GM23248 (cell line): ENCODE results near the gene ABCD2. TPM values are rescaled to one million over a fixed set of nuclear protein-coding genes. Genes with fewer than 3 reads are reported as not detected.
"Not testable (repeated sequence)": the region's sequence is repeated elsewhere in the genome, so short reads cannot be mapped to it uniquely, and the experiment has no call there.

Source experiments
- DNase-seq: peaks from one replicate; pipeline ENCODE4 v3.0.0-alpha.2; 2015
- H2AFZ ChIP-seq: fragments of 200-600 bp; sonication (generic); 2 replicates; pipeline ENCODE4 v1.6.1; 2016; ENCODE audit warnings: antibody characterized with exemption
- H3F3A ChIP-seq: fragments of 200-600 bp; sonication (generic); 2 replicates; pipeline ENCODE4 v1.6.1; 2016; ENCODE audit warnings: mild to moderate bottlenecking, antibody characterized with exemption, mixed run types; ENCODE audit not compliant: insufficient read depth
- H3K27ac ChIP-seq: fragments of 200-600 bp; sonication (generic); 2 replicates; pipeline ENCODE4 v1.5.1; 2016; ENCODE audit warnings: mild to moderate bottlenecking
- H3K27me3 ChIP-seq: fragments of 200-600 bp; sonication (generic); replicated peaks from 2 replicates; pipeline ENCODE4 v1.6.1; 2016; ENCODE audit warnings: mild to moderate bottlenecking; ENCODE audit not compliant: insufficient read depth
- H3K36me3 ChIP-seq: fragments of 200-600 bp; sonication (generic); 2 replicates; pipeline ENCODE4 v1.6.1; 2016; ENCODE audit warnings: low read depth, mild to moderate bottlenecking
- H3K4me1 ChIP-seq: fragments of 200-600 bp; sonication (generic); 2 replicates; pipeline ENCODE4 v1.6.1; 2016; ENCODE audit warnings: mild to moderate bottlenecking; ENCODE audit not compliant: insufficient read depth
- H3K4me2 ChIP-seq: fragments of 200-600 bp; sonication (generic); one replicate; pipeline ENCODE4 v1.6.1; 2016; ENCODE audit warnings: mild to moderate bottlenecking; ENCODE audit not compliant: unreplicated experiment
- H3K4me3 ChIP-seq: fragments of 200-600 bp; sonication (generic); 2 replicates; pipeline ENCODE4 v1.5.1; 2016; ENCODE audit warnings: mild to moderate bottlenecking
- H3K79me2 ChIP-seq: fragments of 200-600 bp; sonication (generic); 2 replicates; pipeline ENCODE4 v1.6.1; 2016; ENCODE audit warnings: mild to moderate bottlenecking; ENCODE audit not compliant: insufficient read depth
- H3K9ac ChIP-seq: fragments of 200-600 bp; sonication (generic); 2 replicates; pipeline ENCODE4 v1.6.1; 2016; ENCODE audit warnings: mild to moderate bottlenecking
- H3K9me2 ChIP-seq: fragments of 200-600 bp; sonication (generic); 2 replicates; pipeline ENCODE4 v1.6.1; 2016; ENCODE audit warnings: mixed run types, mild to moderate bottlenecking, moderate library complexity; ENCODE audit not compliant: insufficient read depth
- H3K9me3 ChIP-seq: fragments of 200-600 bp; sonication (generic); one replicate; pipeline ENCODE4 v1.6.1; 2017; ENCODE audit warnings: low read depth
- H4K20me1 ChIP-seq: fragments of 200-600 bp; sonication (generic); 2 replicates; pipeline ENCODE4 v1.6.0; 2016; ENCODE audit not compliant: insufficient read depth
- EZH2 ChIP-seq: fragments of 200-600 bp; sonication (generic); IDR thresholded peaks from 2 replicates; pipeline ENCODE4 v1.6.1; 2018; ENCODE audit warnings: antibody characterized with exemption, mild to moderate bottlenecking; ENCODE audit not compliant: insufficient read depth, poor library complexity, severe bottlenecking
- EZH2phosphoT487 ChIP-seq: fragments of 200-600 bp; sonication (generic); IDR thresholded peaks from 2 replicates; pipeline ENCODE4 v1.6.1; 2018; ENCODE audit warnings: antibody characterized with exemption, moderate library complexity, mild to moderate bottlenecking, low read depth; ENCODE audit not compliant: insufficient read depth
- WGBS, 2 experiments: methylation state at CpG; one replicate each; pipeline ENCODE4 v1.1.6; 2015 to 2017; ENCODE audit warnings: low lambda C conversion rate in 2 of 2, low coverage in 1 of 2; ENCODE audit errors: missing lambda C conversion rate in 2 of 2; 5-methylcytosine and 5-hydroxymethylcytosine counted together
- in situ Hi-C: fragments of 300-500 bp; cut with MboI; formaldehyde crosslinking; loops from 2 replicates; pipeline ENCODE4 v1.15.0; 2020
- polyA plus RNA-seq: library from polyadenylated mRNA; unstranded; fragments of >200 nt; fragmentation: Nextera tagmentation; extraction: Ambion mirVana; gene quantifications from 2 replicates; pipeline ENCODE4 v1.2.1, GENCODE V29; 2016
- total RNA-seq: library from RNA; depleted of rRNA; stranded (reverse); fragments of >200 nt; shearing (Covaris generic); gene quantifications from 2 replicates; pipeline ENCODE4 v1.2.3, GENCODE V29; 2014

ABCD2 gene
- total and polyA plus RNA-seq, 2 experiments from 2014 or later, result 0.11 TPM; not detected in 1

- in situ Hi-C loops, result no loop called here
- no peak overlapping the region for H3K4me3 ChIP-seq
- no peak overlapping the region for H3K9ac ChIP-seq
- WGBS, 2 experiments, result 10 to 13% methylated on average over 1 of the region's 1 CpG
- H3K9me2 ChIP-seq, result no peaks in the 10 kb centered on the region
- no peaks in the 10 kb centered on the region for H3K36me3 ChIP-seq
- H3K79me2 ChIP-seq, result no peaks in the 10 kb centered on the region
- no peaks in the 10 kb centered on the region for H3K4me1 ChIP-seq
- no peak overlapping the region for H3K4me2 ChIP-seq
- no peak for DNase-seq
- no peaks in the 10 kb centered on the region for H4K20me1 ChIP-seq
- H3F3A ChIP-seq, result no peaks in the 10 kb centered on the region
- no peak for TF ChIP-seq EZH2phosphoT487
- TF ChIP-seq EZH2, result no peak
- no peaks in the 10 kb centered on the region for H3K9me3 ChIP-seq
- no peaks in the 10 kb centered on the region for H3K27me3 ChIP-seq
- no peak overlapping the region for H3K27ac ChIP-seq
- H2AFZ ChIP-seq, result no peak overlapping the region
Observed at GRCh38 chr12:39610436-39611025, 9.1 kb downstream of the ABCD2 start.

- Histone ChIP-seq H2AFZ (no peak overlapping the region), H3F3A (no peaks in the 10 kb centered on the region), H3K9me2 (no peaks in the 10 kb centered on the region), H3K36me3 (no peaks in the 10 kb centered on the region), H3K9ac (no peak overlapping the region), H3K27me3 (no peaks in the 10 kb centered on the region), H3K27ac (no peak overlapping the region), H3K4me3 (no peak overlapping the region), H3K4me2 (no peak overlapping the region), H3K79me2 (no peaks in the 10 kb centered on the region), H3K4me1 (no peaks in the 10 kb centered on the region), H4K20me1 (no peaks in the 10 kb centered on the region), H3K9me3 (no peaks in the 10 kb centered on the region)
- WGBS, 2 experiments, result 89 to 95% methylated on average over 4 of the region's 4 CpGs
- DNase-seq, result no peak
- in situ Hi-C loops, result no loop called here
- TF ChIP-seq EZH2phosphoT487 (no peak), EZH2 (no peak)
Observed at GRCh38 chr12:39606712-39607423, 12.7 kb downstream of the ABCD2 start.

- WGBS, 2 experiments, result 48 to 49% methylated on average over 3 of the region's 3 CpGs
- no peaks in the 10 kb centered on the region for H3K36me3 ChIP-seq
- no peaks in the 10 kb centered on the region for H3F3A ChIP-seq
- no peak overlapping the region for H2AFZ ChIP-seq
- no peaks in the 10 kb centered on the region for H3K4me1 ChIP-seq
- no peak for DNase-seq
- no peaks in the 10 kb centered on the region for H3K27me3 ChIP-seq
- in situ Hi-C loops, result no loop called here
- H3K79me2 ChIP-seq, result no peaks in the 10 kb centered on the region
- no peak overlapping the region for H3K4me3 ChIP-seq
- H3K9me3 ChIP-seq, result no peaks in the 10 kb centered on the region
- H3K27ac ChIP-seq, result no peak overlapping the region
- no peaks in the 10 kb centered on the region for H3K9me2 ChIP-seq
- no peaks in the 10 kb centered on the region for H4K20me1 ChIP-seq
- no peak overlapping the region for H3K9ac ChIP-seq
- TF ChIP-seq EZH2 (no peak), EZH2phosphoT487 (no peak)
- H3K4me2 ChIP-seq, result no peak overlapping the region
Observed at GRCh38 chr12:39605996-39606395, 13.6 kb downstream of the ABCD2 start.

- H3K4me2 ChIP-seq, result no peak overlapping the region
- no peaks in the 10 kb centered on the region for H3K79me2 ChIP-seq
- no peaks in the 10 kb centered on the region for H3K9me3 ChIP-seq
- no peak overlapping the region for H2AFZ ChIP-seq
- H3K4me1 ChIP-seq, result no peaks in the 10 kb centered on the region
- TF ChIP-seq EZH2phosphoT487 (no peak), EZH2 (no peak)
- no peaks in the 10 kb centered on the region for H3K36me3 ChIP-seq
- H3F3A ChIP-seq, result no peaks in the 10 kb centered on the region
- no peak overlapping the region for H3K9ac ChIP-seq
- no peak for DNase-seq
- H4K20me1 ChIP-seq, result no peaks in the 10 kb centered on the region
- WGBS, 2 experiments, result 89 to 100% methylated on average over 1 of the region's 1 CpG
- no peaks in the 10 kb centered on the region for H3K27me3 ChIP-seq
- H3K27ac ChIP-seq, result no peak overlapping the region
- in situ Hi-C loops, result no loop called here
- no peak overlapping the region for H3K4me3 ChIP-seq
- no peaks in the 10 kb centered on the region for H3K9me2 ChIP-seq
Observed at GRCh38 chr12:39605501-39605900, 14.1 kb downstream of the ABCD2 start.

- Histone ChIP-seq H3K9me2 (no peaks in the 10 kb centered on the region), H3K4me1 (no peaks in the 10 kb centered on the region), H3K9me3 (no peaks in the 10 kb centered on the region), H3K4me3 (no peak overlapping the region), H3K36me3 (no peaks in the 10 kb centered on the region), H3K4me2 (no peak overlapping the region), H3K9ac (no peak overlapping the region), H3K79me2 (no peaks in the 10 kb centered on the region), H3K27ac (no peak overlapping the region), H3K27me3 (no peaks in the 10 kb centered on the region), H3F3A (no peaks in the 10 kb centered on the region), H2AFZ (no peak overlapping the region), H4K20me1 (no peaks in the 10 kb centered on the region)
- DNase-seq, result no peak
- in situ Hi-C loops, result no loop called here
- TF ChIP-seq EZH2phosphoT487 (no peak), EZH2 (no peak)
Observed at GRCh38 chr12:39603065-39603464, 16.5 kb downstream of the ABCD2 start.

- H3K4me1 ChIP-seq, H4K20me1 ChIP-seq, H3K27ac ChIP-seq, H3K9me3 ChIP-seq, H3K36me3 ChIP-seq, H3K27me3 ChIP-seq, H3K9me2 ChIP-seq, H3F3A ChIP-seq, H3K79me2 ChIP-seq, H3K4me2 ChIP-seq, H2AFZ ChIP-seq, DNase-seq, H3K4me3 ChIP-seq, in situ Hi-C loops, H3K9ac ChIP-seq: not testable (repeated sequence)
- 88 to 93% methylated on average over 3 of the region's 3 CpGs for WGBS, 2 experiments
Observed at GRCh38 chr12:39601951-39602350, 17.7 kb downstream of the ABCD2 start.
